NCI-H446 (cell line): ENCODE measurements around the gene PEX11B.
A peak's percentile ranks its signal among the peaks of the same experiment; 100 is the strongest.
"Not testable (repeated sequence)": the region's sequence is repeated elsewhere in the genome, so short reads cannot be mapped to it uniquely, and the experiment has no call there.

Experiments used
- DNase-seq, 2 experiments: peaks; one replicate each; lab custom pipeline; 2025; lab: John Stamatoyannopoulos, UW

Gene PEX11B

DNA sequence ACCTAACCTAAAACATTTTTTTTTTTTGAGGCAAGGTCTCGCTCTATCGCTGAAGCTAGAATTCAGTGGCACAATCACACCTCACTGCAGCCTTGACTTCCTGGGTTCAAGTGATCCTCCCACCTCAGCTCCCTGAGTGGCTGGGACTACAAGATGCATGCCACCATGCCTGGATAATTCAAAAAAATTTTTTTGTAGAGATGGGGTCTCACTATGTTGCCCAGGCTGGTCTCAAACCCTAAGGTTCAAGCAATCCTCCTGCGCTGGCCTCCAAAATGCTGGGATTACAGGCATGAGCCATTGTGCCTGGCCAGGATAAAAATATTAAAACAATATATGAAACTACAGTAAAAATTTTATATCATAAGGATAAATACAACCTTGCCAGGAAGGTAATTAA is 34.4 kb upstream of the PEX11B start:
- DNase-seq: no peak

DNA sequence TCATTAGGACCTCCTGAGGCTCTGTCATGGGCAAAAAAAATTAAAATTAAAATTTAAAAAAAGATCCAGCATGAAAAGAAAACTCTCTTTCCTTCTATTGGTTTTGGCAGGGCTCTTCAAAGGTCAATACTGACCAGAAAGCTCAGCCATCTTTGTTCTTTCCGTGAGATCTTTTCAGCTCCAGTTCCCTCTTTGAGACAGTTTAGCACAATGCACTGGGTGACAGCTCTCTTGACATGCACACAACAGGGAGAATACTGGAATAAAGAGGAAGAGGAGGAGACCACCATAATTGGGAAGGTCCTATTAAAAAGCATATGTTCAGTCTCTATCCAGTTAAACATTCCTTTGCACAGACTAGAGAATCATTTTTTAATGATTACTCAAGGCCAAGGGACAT is 33.0 kb upstream of the PEX11B start:
- no peak for DNase-seq

DNA sequence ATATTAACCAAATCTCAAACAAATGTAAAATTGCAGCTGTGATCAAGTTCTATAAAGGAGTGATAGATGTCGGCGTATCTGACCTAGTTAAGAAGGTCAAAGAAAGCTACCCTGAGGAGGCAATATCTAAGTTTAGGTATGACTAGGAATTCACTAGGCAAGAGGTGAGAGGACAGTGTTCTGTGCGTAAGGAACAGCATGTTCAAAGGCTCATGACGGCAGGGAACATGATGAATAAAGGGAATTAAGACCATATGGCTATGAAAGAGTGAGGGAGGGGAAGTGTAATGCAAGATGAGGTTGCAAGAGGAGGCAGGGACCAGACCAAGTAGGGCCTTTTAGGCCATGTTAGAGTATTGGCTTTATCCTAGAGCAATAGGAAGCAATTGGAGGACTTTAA is 30.7 kb upstream of the PEX11B start:
- DNase-seq: no peak

DNA sequence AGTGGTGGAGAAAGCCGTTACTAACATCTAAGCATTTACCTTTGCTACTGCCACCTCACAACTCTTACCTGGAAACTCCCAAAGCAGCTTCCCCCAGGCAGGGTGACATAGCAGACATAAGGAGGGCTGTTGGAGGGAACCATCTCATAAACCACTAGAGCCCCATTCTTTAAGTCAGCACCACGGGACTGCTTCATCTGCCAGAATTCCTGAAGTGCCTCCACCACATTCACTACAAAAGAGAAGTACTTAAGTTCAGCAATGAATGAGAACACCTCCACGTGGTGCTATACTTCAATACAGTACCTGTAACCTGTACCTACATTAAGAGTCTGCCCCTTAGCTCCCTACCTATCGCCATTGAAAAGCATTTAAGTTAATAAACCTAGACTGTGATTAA is 29.0 kb upstream of the PEX11B start:
- no peak for DNase-seq

DNA sequence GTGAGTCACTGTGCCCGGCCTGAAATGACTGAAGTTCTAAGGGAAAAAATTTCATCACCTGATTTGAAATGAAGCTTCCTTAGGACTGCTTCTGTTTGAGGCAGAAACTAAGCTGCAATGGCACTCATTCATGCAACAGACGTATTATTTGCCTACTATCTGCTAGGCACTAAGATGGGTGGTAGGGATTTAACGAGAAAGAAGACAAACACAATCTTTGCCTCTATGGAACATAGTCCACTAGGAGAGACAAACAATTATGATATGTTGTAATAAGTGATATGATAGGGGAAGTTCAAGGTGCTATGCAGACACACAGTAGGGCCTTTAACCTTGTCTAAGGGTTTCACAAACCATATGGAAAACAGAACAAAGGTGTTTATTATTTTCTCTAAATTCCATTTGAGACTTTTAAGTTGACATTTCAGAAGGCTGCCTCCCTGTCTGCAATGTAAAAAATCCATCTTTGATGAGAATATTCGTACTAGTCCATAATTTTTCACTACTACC is 28.0 kb upstream of the PEX11B start:
- no peak for DNase-seq

DNA sequence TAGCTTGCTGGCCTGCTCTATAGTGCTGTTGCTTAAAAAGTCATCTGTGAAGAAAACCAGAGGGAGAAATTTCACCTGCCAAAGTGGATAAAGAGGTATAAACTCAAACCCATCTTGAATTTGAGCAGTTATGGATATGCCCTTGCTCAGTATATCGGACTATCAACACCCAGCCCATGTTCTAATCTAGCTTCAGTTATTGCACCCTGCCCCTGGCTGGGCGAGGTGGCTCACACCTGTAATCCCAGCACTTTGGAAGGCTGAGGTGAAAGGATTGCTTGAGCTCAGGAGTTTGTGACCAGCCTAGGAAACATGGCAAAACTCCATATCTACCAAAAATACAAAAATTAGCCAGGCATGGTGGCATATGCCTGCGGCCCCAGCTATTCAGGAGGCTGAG is 26.0 kb upstream of the PEX11B start:
- DNase-seq: no peak

DNA sequence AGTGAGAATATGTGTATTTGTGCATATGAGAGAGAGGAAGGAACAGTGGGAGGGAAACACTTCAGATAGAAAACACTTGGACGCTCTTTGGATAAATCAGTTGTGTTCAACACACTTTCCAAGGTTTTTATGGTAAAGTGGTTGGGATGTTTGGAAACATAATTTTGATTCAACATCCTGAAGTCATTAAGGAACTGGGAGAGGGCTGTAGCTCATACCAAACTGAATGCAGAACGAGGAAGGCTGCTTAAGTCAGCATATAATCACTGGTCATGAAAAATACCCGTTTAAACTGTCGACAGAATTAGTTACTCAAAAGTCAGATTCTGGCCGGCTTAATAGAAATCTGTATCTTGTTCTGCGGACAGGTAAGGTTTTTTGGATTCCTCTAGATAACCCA is 24.4 kb upstream of the PEX11B start:
- DNase-seq: no peak

DNA sequence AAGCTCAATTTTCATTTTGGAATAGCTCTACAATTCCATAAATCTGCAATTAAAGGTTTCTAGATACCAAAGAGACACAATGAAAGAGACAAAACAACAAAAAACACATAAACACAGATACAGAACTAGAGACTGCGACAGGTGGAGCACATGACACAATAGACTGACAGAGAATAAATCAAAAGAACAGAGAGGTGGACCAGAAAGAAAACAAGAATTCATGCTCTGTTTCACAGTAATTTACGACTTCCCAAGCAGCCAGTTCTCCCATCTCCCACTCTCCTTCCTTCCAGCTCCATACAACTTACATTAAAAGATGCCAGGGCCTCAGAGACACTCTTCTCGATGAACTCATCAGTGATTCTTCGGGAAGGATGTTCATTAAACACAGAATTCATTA is 23.9 kb upstream of the PEX11B start:
- DNase-seq: no peak

DNA sequence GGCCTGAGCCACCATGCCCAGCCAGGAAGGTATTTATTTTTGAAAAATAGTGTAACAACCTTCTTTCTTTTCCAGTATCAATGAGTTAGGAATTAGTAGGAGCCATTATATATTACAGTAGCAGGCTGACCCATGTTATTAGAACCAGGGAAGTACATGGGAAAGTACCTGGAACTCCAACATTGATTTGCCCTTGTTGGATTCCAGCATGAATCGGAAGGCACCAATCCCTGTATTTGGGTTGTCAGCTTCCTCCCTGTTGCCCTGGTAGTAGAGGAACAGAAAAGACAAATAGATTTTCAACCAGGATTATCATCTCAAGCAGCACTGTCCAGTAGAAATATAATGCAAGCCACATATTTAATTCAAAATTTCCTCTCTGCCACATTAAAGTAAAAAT is 18.9 kb upstream of the PEX11B start:
- no peak for DNase-seq

DNA sequence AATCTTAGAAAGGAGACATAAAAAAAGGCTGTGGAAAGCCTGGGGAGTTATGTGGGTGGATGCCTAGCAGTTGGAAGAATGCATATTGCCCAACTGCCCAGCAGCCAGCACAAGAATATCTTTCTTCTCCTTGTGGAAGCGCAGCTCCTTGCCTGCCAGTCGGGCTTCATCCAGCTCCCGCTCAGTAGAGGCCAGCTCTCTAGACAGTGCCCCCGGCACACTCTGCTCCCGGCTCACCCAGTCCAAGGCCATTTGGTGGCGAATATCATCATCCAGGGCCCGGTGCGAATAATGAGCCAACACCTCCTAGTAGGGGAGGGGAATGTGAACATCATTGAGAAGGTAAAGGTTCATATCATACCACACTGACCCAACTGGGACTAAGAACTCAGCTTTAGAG is 17.7 kb upstream of the PEX11B start:
- DNase-seq: no peak

DNA sequence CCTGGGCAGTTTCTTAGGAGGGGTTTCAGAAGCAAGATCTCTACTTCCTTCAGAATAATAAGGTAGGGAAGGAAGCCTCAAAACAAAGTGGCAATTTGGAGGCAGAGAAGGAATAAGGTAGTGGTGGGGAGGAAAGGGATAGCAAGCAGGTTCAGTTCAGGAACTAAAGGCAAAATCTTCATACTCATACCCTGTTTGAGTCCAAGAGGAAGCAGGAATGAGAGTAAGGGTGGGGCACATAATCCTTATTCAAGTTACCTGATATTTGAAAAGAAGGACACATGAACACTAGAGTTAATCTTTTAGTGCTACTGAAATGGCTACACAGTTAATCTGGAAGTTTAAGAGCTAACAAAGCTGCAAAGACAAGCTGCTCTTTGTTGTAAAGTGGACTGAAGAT is 17.2 kb upstream of the PEX11B start:
- DNase-seq: no peak

DNA sequence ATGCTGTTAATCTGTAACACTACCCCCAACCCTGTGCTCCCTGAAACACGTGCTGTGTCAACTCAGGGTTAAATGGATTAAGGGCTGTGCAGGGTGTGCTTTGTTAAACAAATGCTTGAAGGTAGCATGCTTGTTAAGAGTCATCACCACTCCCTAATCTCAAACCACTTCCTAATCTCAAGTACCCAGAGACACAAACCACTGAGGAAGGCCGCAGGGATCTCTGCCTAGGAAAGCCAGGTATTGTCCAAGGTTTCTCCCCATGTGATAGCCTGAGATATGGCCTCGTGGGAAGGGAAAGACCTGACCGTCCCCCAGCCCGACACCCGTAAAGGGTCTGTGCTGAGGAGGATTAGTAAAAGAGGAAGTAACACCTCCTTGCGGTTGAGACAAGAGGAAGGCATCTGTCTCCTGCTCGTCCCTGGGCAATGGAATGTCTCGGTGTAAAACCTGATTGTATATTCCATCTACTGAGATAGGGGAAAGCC is 14.0 kb upstream of the PEX11B start:
- DNase-seq: not testable (repeated sequence)

DNA sequence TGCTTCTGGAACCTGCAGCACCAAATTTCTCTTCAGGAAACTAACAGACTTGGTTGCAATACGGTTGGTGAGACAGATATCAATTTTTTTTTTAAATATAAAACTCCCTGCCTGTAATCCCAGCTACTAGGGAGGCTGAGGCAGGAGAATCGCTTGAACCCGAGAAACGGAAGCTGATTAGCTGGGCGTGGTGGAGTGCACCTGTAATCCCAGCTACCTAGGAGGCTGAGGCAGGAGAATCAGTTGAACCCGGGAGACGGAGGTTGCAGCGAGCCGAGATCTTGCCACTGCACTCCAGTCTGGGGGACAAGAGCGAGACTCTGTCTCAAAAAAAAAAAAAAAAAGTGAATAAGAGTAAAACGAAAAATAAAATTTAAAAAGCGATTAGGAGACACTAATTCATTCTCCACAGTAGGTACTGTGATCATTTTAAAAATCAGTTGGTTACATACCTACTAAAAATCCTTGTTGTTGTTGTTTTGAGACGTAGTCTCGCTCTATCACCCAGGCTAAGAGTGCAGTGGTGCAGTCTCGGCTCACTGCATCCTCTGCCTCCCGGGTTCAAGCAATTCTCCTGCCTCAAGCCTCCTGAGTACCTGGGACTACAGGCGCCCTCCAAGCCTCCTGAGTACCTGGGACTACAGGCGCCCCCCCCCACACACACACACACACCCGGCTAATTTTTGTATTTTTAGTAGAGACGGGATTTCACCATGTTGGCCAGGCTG is 9.6 kb upstream of the PEX11B start:
- no peak for DNase-seq

DNA sequence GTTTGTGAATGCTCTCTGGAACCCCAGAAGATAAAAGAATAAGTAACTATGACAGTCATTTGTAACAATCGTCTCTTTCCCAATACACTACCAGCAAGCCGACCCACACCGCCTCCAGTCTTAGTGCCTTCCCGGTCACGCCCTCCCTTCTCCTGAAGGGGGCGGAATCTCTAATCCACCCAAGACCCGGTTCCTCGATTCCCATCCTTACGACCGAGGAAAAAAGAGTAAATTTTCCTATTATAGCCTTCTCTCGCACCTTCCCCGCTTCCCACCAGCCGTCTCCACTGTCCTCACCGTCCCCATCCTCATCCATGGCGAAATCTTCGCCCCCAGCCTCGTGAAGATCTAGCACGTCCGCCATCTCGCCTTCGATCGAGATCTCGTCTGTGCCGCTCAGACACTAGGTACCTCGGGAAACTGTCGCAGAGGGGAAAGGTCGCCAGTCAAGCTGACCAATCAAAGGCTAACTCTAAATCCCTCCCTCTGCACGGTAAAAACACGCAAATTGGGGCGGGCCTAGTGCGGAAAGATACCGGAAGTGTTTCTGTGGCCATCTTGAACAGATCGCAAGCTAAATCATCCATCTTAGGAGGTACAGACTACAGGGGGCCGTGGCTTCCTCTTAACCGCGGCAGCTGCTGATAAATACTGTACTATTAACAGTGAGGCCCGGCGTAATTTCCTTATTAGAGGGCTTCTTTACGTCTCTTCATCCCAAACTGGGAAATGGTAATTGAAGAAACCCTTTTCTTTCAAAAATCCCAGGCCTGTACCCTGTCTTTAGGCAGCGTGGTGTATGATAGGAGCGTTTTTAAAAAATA is 8.8 kb upstream of the PEX11B start, which contains the start of gene RBM8A:
TSS of gene RBM8A (minus strand) at position 422 of the 824 bp plus-strand sequence. CDS start at position 364, 58 bp downstream.
- DNase-seq: peak; percentile 97 to 98

DNA sequence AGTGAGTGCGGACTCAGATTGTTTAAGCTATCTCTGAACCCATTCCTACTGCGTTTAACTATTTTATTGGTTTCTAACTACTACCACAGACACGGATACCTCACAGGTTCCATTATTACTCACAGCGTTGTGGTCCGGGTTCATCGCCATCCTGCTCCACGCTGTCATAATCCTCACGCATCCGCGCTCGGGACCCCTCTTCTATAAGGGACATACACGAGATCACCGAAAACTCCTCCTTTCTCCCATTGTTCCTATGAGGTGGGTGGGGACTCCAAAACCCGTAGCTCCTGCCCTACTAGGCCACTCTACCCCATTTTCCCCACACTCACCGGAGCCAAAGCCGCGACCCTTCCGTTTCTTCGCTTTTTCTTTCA is 8.2 kb upstream of the PEX11B start:
- DNase-seq: no peak

DNA sequence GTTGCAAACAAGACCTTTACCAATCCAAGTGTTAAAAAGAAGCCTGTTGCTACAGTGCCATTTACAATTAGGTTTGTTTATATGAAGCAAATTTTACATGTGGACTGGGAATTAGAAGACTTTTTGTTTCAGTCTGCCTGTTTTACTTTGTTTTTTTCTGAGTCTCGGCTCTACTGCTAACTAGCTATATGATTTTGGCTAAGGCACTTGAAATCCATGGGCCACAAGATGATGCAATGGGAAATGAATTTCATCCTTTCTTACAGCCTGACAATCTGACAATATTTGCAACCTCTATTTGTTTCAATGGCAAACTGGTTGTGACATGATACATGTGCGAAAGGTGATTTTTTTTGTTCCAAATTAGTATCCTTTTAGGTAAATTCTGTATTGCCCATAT is 3.7 kb upstream of the PEX11B start:
- no peak for DNase-seq

DNA sequence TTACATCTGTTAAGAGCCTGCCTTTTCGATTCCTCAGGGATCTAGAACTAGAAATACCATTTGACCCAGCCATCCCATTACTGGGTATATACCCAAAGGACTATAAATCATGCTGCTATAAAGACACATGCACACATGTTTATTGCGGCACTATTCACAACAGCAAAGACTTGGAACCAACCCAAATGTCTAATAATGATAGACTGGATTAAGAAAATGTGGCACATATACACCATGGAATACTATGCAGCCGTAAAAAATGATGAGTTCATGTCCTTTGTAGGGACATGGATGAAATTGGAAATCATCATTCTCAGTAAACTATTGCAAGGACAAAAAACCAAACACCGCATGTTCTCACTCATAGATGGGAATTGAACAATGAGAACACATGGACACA is 1.8 kb upstream of the PEX11B start:
- DNase-seq: not testable (repeated sequence)

DNA sequence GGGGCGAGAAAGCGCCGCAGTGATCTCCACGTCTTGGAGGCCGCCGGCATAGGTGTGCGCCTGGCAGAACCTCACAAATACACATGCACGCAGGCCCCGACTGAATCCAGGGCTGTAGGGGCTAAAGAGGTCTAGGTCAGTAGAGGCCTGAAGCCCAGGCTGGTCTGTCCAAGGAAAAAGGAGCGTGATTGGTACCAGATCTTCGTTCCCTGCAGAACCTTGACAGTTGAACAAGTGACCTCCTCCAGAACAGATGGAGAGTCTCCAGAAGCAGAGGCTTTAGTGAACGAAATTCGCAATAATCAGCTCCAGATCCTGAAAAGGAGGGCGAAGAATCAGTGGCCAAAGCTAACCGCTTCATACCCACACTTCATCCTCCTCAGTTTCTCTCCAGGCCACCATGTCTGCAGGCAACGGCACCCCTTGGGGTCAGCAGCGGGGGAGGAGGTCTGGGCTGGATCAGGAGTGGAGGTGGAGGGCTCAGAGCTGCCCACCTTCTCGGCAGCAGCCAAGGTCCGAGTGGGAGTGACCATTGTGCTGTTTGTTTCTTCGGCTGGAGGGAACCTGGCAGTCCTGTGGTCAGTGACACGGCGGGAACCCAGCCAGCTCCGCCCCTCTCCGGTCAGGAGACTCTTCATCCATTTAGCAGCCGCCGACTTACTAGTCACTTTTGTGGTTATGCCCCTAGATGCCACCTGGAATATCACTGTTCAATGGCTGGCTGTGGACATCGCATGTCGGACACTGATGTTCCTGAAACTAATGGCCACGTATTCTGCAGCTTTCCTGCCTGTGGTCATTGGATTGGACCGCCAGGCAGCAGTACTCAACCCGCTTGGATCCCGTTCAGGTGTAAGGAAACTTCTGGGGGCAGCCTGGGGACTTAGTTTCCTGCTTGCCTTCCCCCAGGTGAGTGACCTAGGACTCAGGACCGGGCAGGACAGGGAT is 749 bp upstream of the PEX11B start:
- no peak for DNase-seq

DNA sequence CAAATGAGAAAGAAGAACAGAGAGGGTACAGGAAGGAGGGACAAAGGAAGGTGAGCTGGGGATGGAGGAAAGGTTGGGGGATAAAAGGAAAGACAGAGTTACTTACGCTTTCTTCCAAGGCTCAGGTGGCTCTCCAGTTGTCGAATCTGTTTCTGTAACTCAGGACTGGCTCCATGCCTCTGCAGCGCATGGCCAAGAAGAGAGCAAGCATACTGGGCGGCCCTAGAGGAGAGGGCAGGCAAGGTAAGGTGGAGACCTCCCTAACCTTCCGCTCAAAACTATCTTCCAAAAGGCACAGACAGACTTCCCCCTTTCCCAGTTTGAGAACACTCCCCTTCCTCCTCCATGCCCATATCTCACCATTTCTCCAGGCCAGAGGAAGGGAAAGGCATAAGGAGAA is 922 bp downstream of the PEX11B start:
- DNase-seq: no peak

DNA sequence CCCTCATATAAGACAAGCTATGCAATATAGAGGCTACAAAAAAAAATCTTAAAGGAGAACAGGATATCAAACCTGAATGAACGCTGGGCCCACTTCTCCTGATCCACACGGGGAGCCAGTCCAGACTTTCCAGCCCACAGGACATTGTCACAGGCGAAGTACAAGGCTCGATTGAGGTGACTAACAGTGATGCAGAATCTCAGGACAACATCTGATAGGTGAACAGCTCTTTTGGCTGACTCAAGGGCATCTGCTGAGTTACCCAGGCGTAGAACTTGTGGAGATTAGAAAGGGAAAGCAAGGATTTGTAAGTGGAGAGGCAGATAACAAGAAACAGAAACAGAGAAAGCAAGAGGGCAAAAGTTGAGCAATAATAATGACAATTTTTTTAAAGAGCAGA is 1.8 kb downstream of the PEX11B start:
- no peak for DNase-seq

DNA sequence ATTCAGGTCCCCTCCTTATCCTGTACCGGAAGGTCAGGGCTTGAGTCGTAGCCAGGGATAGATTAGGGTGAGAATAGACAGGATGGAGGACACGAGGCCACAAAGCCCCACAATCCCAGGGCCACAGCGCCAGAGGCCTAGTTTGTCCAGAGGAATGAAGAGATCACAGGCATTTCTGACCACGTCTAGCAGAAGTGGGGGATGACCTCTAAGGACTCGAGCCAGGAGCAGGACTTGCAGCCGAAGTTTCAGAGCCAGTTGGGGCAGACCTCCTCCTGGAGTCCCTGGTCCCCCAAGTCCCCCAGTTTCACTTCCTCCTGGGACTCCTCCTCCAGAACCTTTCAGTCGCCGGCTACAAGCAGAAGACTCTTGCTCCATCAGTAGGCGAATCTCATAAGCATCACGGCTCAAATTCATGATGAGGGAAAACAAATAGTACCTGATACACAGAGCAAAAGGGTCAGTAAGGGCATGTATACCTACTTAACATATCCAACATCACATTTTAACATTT is 6.3 kb downstream of the PEX11B start:
- no peak for DNase-seq

DNA sequence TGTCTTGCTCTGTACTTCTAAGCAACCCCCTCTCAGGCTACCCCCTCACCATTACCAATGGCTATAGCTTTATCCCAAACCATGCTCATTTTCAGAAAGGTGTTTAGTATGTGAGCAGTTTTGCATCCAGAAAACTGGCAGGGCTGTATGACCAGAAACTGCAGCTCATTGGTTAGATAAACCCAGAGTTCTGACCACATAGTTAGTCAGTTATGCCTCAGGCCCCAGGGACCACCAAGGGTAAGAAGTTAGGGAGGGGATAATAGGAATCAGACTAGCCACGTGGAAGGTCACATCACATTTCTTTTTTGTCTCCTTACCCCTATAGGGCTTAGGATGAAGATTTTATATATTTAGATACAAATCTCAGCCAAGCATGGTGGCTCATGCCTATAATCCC is 9.9 kb downstream of the PEX11B start:
- DNase-seq: no peak
